ENCODE data around the gene ST8SIA6. TPM values are rescaled to one million over a fixed set of nuclear protein-coding genes. Genes with fewer than 3 reads are reported as not detected.
"Not testable (repeated sequence)": the region's sequence is repeated elsewhere in the genome, so short reads cannot be mapped to it uniquely, and the experiment has no call there.

ST8SIA6 gene
- total RNA-seq, 4 donors from 2014 or later = not detected

- Histone ChIP-seq H3K36me3 (no peaks in the 10 kb centered on the region), H3K9me3 (no peaks in the 10 kb centered on the region), H3K4me3 (no peak overlapping the region), H3K27ac (no peak overlapping the region), H3K27me3 (no peaks in the 10 kb centered on the region), H3K4me1 (no peaks in the 10 kb centered on the region)
- TF ChIP-seq POLR2A (IDR thresholded peaks at IDR 0.05) = no peak
- TF ChIP-seq CTCF (IDR thresholded peaks at IDR 0.05) = no peak
- no peak for DNase-seq
Observed at GRCh38 chr10:17444388-17444714, 10.0 kb downstream of the ST8SIA6 start.

- no peaks in the 10 kb centered on the region for H3K4me1 ChIP-seq
- H3K9me3 ChIP-seq = no peaks in the 10 kb centered on the region
- no peak overlapping the region for H3K4me3 ChIP-seq
- no peak for DNase-seq
- no peaks in the 10 kb centered on the region for H3K36me3 ChIP-seq
- TF ChIP-seq POLR2A (IDR thresholded peaks at IDR 0.05) (no peak), CTCF (IDR thresholded peaks at IDR 0.05) (no peak)
- no peak overlapping the region for H3K27ac ChIP-seq
- no peaks in the 10 kb centered on the region for H3K27me3 ChIP-seq
Observed at GRCh38 chr10:17443707-17444387, 10.5 kb downstream of the ST8SIA6 start.

GRCh38 chr10:17438583-17438982, 15.8 kb downstream of the ST8SIA6 start:
- no peaks in the 10 kb centered on the region for H3K4me1 ChIP-seq
- TF ChIP-seq CTCF (IDR thresholded peaks at IDR 0.05) = no peak
- TF ChIP-seq POLR2A (IDR thresholded peaks at IDR 0.05) = no peak
- no peak overlapping the region for H3K4me3 ChIP-seq
- no peak for DNase-seq
- H3K27me3 ChIP-seq = no peaks in the 10 kb centered on the region
- no peak overlapping the region for H3K27ac ChIP-seq
- H3K9me3 ChIP-seq = no peaks in the 10 kb centered on the region
- no peaks in the 10 kb centered on the region for H3K36me3 ChIP-seq

- not testable (repeated sequence) for H3K9me3 ChIP-seq, H3K27me3 ChIP-seq
Observed at GRCh38 chr10:17436578-17436977, 17.8 kb downstream of the ST8SIA6 start.

GRCh38 chr10:17435953-17436352, 18.4 kb downstream of the ST8SIA6 start:
- DNase-seq = no peak
- Histone ChIP-seq H3K27me3 (no peaks in the 10 kb centered on the region), H3K4me1 (no peaks in the 10 kb centered on the region), H3K27ac (no peak overlapping the region), H3K4me3 (no peak overlapping the region), H3K36me3 (no peaks in the 10 kb centered on the region), H3K9me3 (no peaks in the 10 kb centered on the region)
- no peak for TF ChIP-seq CTCF (IDR thresholded peaks at IDR 0.05)
- TF ChIP-seq POLR2A (IDR thresholded peaks at IDR 0.05) = no peak

More at GRCh38 chr10:17436578-17436977, 17.8 kb downstream of the ST8SIA6 start:
- not testable (repeated sequence) for H3K4me1 ChIP-seq, H3K27ac ChIP-seq, H3K36me3 ChIP-seq, DNase-seq, H3K4me3 ChIP-seq

- TF ChIP-seq POLR2A (IDR thresholded peaks at IDR 0.05) (no peak), CTCF (IDR thresholded peaks at IDR 0.05) (no peak)
- Histone ChIP-seq H3K27me3 (no peaks in the 10 kb centered on the region), H3K4me3 (no peak overlapping the region), H3K36me3 (no peaks in the 10 kb centered on the region), H3K4me1 (no peaks in the 10 kb centered on the region), H3K9me3 (no peaks in the 10 kb centered on the region), H3K27ac (no peak overlapping the region)
- DNase-seq = no peak
Observed at GRCh38 chr10:17435187-17435586, 19.2 kb downstream of the ST8SIA6 start.
